NB4 (cell line): ENCODE measurements around the gene IL21.

Source experiments
- DNase-seq: peaks from one replicate; pipeline ENCODE4 v3.0.0; 2010; ENCODE audit warnings: low read depth
- H3K4me3 ChIP-seq: one replicate; pipeline ENCODE4 v1.5.1; 2011; ENCODE audit warnings: mild to moderate bottlenecking, low read depth, low read length, moderate library complexity
- MAX ChIP-seq: IDR thresholded peaks from 2 replicates; pipeline ENCODE4 v1.6.1; 2011; ENCODE audit warnings: low read depth, low read length
- MYC ChIP-seq: IDR thresholded peaks from 2 replicates; pipeline ENCODE4 v1.6.1; 2011; ENCODE audit warnings: low read depth, low read length
- POLR2A ChIP-seq: IDR thresholded peaks from 2 replicates; pipeline ENCODE4 v1.6.1; 2011; ENCODE audit warnings: mild to moderate bottlenecking; ENCODE audit not compliant: insufficient read length; ENCODE audit errors: extremely low read depth
- TF ChIP-seq, protein P1 (sequence below): IDR thresholded peaks from one replicate; pipeline ENCODE4 v1.5.1; 2012; ENCODE audit warnings: low read depth, low read length

IL21 gene

GRCh38 chr4:122621016-122621507, at the start of gene IL21:
IL21 (minus strand) TSS chr4:122621066; CDS start chr4:122621011, 55 bp downstream.
- no peak for TF ChIP-seq MYC
- no peak for TF ChIP-seq MAX
- TF ChIP-seq, protein P1, sequence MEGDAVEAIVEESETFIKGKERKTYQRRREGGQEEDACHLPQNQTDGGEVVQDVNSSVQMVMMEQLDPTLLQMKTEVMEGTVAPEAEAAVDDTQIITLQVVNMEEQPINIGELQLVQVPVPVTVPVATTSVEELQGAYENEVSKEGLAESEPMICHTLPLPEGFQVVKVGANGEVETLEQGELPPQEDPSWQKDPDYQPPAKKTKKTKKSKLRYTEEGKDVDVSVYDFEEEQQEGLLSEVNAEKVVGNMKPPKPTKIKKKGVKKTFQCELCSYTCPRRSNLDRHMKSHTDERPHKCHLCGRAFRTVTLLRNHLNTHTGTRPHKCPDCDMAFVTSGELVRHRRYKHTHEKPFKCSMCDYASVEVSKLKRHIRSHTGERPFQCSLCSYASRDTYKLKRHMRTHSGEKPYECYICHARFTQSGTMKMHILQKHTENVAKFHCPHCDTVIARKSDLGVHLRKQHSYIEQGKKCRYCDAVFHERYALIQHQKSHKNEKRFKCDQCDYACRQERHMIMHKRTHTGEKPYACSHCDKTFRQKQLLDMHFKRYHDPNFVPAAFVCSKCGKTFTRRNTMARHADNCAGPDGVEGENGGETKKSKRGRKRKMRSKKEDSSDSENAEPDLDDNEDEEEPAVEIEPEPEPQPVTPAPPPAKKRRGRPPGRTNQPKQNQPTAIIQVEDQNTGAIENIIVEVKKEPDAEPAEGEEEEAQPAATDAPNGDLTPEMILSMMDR = no peak
- TF ChIP-seq POLR2A = no peak
- no peak for DNase-seq
- H3K4me3 ChIP-seq = no peak within 1 kb of the TSS

- H3K4me3 ChIP-seq = no peak overlapping the region
- DNase-seq = no peak
- no peak for TF ChIP-seq MAX
- TF ChIP-seq, protein P1 = no peak
- TF ChIP-seq POLR2A = no peak
- TF ChIP-seq MYC = no peak
Measured at GRCh38 chr4:122669911-122670738, 49.3 kb upstream of the IL21 start.

- no peak for DNase-seq
- H3K4me3 ChIP-seq = no peak overlapping the region
- TF ChIP-seq MAX (no peak), MYC (no peak), POLR2A (no peak)
- TF ChIP-seq, protein P1 = no peak
Measured at GRCh38 chr4:122668241-122668640, 47.4 kb upstream of the IL21 start.

DNA sequence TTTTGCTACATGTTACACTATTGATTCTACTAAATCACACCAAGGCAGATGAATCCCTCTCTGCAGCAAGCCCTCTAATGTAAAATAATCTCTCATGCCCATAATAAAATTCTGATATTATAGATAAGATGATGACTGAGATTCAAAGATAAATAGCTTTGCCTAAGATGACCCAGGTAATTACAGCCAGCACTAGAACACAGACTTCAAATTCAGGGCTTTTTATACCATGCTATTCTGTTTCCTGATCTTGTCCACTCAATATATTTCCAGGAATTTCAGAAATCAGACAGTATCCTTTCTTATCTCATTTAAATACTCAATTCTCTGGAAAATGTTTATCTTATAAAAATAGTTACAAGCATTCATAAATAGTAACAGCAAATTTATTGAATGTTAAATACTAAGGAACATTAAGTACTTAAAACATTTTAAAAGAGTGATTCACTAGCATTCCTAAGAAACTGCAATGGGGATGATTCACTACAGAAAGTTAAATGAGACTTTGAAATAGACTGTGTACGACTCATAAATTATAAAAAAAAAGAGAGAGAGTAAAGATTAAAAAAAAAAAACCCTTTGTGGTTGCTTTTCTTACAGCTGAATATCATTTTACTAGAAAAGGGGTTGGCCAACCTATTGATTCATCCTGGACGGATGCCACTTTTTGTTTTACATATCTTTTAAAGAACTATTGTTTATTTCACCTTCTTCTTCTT, 45.8 kb upstream of the IL21 start:
- no peak overlapping the region for H3K4me3 ChIP-seq
- no peak for DNase-seq
- TF ChIP-seq, protein P1 = no peak

- no peak for DNase-seq
- H3K4me3 ChIP-seq = no peak overlapping the region
- TF ChIP-seq MYC (no peak), POLR2A (no peak), MAX (no peak)
- TF ChIP-seq, protein P1 = no peak
Measured at GRCh38 chr4:122665161-122665929, 44.5 kb upstream of the IL21 start.
